DOHH2 (cell line): Measurements from ENCODE around the gene HOXB6.

Experiments used
- EZH2phosphoT487 ChIP-seq: fragments of 200-600 bp; sonication (generic); IDR thresholded peaks from 2 replicates; pipeline ENCODE4 v1.6.1; 2017; ENCODE audit warnings: borderline replicate concordance, mild to moderate bottlenecking, antibody characterized with exemption, low read length, moderate library complexity, mixed read lengths
- TF ChIP-seq, protein P1 (sequence below): fragments of 200-600 bp; sonication (generic); IDR thresholded peaks from one replicate; pipeline ENCODE4 v1.5.1; 2014; ENCODE audit warnings: antibody characterized with exemption, mild to moderate bottlenecking, low read depth, low read length; ENCODE audit not compliant: poor library complexity, severe bottlenecking

DNA sequence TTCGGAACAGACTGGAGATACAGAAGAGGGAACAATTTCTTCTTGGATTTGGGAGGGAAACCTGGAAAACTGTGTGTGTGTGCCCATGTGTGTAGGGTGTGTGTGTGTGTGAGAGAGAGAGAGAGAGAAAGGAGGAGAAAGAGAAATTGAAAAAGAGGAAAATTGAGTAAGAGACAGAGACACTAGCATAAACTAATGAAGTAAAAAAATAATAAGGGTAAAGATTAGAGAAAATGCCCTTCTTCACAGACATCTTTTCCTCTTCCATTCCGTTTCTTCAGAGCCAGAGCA is 46.0 kb downstream of the HOXB6 start:
- TF ChIP-seq, protein P1, sequence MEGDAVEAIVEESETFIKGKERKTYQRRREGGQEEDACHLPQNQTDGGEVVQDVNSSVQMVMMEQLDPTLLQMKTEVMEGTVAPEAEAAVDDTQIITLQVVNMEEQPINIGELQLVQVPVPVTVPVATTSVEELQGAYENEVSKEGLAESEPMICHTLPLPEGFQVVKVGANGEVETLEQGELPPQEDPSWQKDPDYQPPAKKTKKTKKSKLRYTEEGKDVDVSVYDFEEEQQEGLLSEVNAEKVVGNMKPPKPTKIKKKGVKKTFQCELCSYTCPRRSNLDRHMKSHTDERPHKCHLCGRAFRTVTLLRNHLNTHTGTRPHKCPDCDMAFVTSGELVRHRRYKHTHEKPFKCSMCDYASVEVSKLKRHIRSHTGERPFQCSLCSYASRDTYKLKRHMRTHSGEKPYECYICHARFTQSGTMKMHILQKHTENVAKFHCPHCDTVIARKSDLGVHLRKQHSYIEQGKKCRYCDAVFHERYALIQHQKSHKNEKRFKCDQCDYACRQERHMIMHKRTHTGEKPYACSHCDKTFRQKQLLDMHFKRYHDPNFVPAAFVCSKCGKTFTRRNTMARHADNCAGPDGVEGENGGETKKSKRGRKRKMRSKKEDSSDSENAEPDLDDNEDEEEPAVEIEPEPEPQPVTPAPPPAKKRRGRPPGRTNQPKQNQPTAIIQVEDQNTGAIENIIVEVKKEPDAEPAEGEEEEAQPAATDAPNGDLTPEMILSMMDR: no peak
- no peak for TF ChIP-seq EZH2phosphoT487
